ENCODE results near the gene IL3. TPM values are rescaled to one million over a fixed set of nuclear protein-coding genes. Genes with fewer than 3 reads are reported as not detected.

Gene IL3
- total RNA-seq, 1 donor from 2014 or later = not detected

- DNase-seq = no peak
- no peak for ATAC-seq (ENCODE audit: low read depth)
- no peak for TF ChIP-seq CTCF (IDR thresholded peaks at IDR 0.05)
- POLR2A ChIA-PET = no interaction called here
- Mint-ChIP-seq H3K9me3 (no peaks in the 10 kb centered on the region), H3K4me1 (peaks cover 8% of the 10 kb centered on the region), H3K4me3 (no peak overlapping the region), H3K27ac (no peak overlapping the region), H3K36me3 (ENCODE audit: low read depth) (no peaks in the 10 kb centered on the region), H3K27me3 (no peaks in the 10 kb centered on the region)
- CTCF ChIA-PET = interaction anchor here (1.3 to 2.6 kb wide), 2 partner anchors 66 to 170 kb away, joined by 3 to 8 read pairs; no protein-coding TSS in a partner anchor
- intact Hi-C loops (cut with micrococcal nuclease) = no loop called here
Measured at GRCh38 chr5:132067941-132068808, 7.7 kb downstream of the IL3 start.

- H3K4me3 Mint-ChIP-seq = no peak overlapping the region
- POLR2A ChIA-PET = no interaction called here
- H3K27ac Mint-ChIP-seq = no peak overlapping the region
- ATAC-seq (ENCODE audit: low read depth) (no peak), DNase-seq (no peak)
- no peaks in the 10 kb centered on the region for H3K36me3 Mint-ChIP-seq (ENCODE audit: low read depth)
- no peak for TF ChIP-seq CTCF (IDR thresholded peaks at IDR 0.05)
- no peaks in the 10 kb centered on the region for H3K27me3 Mint-ChIP-seq
- intact Hi-C loops (cut with micrococcal nuclease) = no loop called here
- H3K4me1 Mint-ChIP-seq = peaks cover 8% of the 10 kb centered on the region
- no peaks in the 10 kb centered on the region for H3K9me3 Mint-ChIP-seq
- CTCF ChIA-PET = no interaction called here
Measured at GRCh38 chr5:132069561-132069960, 9.1 kb downstream of the IL3 start.

- POLR2A ChIA-PET = no interaction called here
Measured at GRCh38 chr5:132069994-132070393, 9.5 kb downstream of the IL3 start.

GRCh38 chr5:132070460-132071337, 10.2 kb downstream of the IL3 start:
- DNase-seq (no peak), ATAC-seq (ENCODE audit: low read depth) (no peak)
- ChIA-PET POLR2A (no interaction called here), CTCF (interaction anchor here (0.7 to 1.2 kb wide), 2 partner anchors 9 to 1027 kb away, joined by 3 read pairs; no protein-coding TSS in a partner anchor)
- no peaks in the 10 kb centered on the region for H3K4me1 Mint-ChIP-seq
- H3K9me3 Mint-ChIP-seq = no peaks in the 10 kb centered on the region
- no peak for TF ChIP-seq CTCF (IDR thresholded peaks at IDR 0.05)
- H3K27ac Mint-ChIP-seq = no peak overlapping the region
- no peaks in the 10 kb centered on the region for H3K27me3 Mint-ChIP-seq
- intact Hi-C loops (cut with micrococcal nuclease) = no loop called here
- H3K4me3 Mint-ChIP-seq = no peak overlapping the region
- H3K36me3 Mint-ChIP-seq (ENCODE audit: low read depth) = no peaks in the 10 kb centered on the region

More at GRCh38 chr5:132069994-132070393, 9.5 kb downstream of the IL3 start:
- H3K4me1 Mint-ChIP-seq = peaks cover 3% of the 10 kb centered on the region
- H3K4me3 Mint-ChIP-seq = no peak overlapping the region
- no peaks in the 10 kb centered on the region for H3K36me3 Mint-ChIP-seq (ENCODE audit: low read depth)
- intact Hi-C loops (cut with micrococcal nuclease) = no loop called here
- DNase-seq (no peak), ATAC-seq (ENCODE audit: low read depth) (no peak)
- no peaks in the 10 kb centered on the region for H3K9me3 Mint-ChIP-seq
- H3K27me3 Mint-ChIP-seq = no peaks in the 10 kb centered on the region
- H3K27ac Mint-ChIP-seq = no peak overlapping the region
- CTCF ChIA-PET = no interaction called here
- no peak for TF ChIP-seq CTCF (IDR thresholded peaks at IDR 0.05)

GRCh38 chr5:132071338-132071707, 10.9 kb downstream of the IL3 start:
- Mint-ChIP-seq H3K4me3 (no peak overlapping the region), H3K36me3 (ENCODE audit: low read depth) (no peaks in the 10 kb centered on the region), H3K4me1 (no peaks in the 10 kb centered on the region), H3K9me3 (no peaks in the 10 kb centered on the region), H3K27me3 (no peaks in the 10 kb centered on the region), H3K27ac (no peak overlapping the region)
- POLR2A ChIA-PET = no interaction called here
- CTCF ChIA-PET = interaction anchor here (0.7 to 1.2 kb wide), 2 partner anchors 10 to 1028 kb away, joined by 3 read pairs; no protein-coding TSS in a partner anchor
- DNase-seq (no peak), ATAC-seq (ENCODE audit: low read depth) (no peak)
- intact Hi-C loops (cut with micrococcal nuclease) = no loop called here
- TF ChIP-seq CTCF (IDR thresholded peaks at IDR 0.05) = no peak

Data from activated B cell treated with CpG ODN at 0.5 μM for 24 hours (primary cell).